ENCODE results near the gene RASGRP1. TPM values are rescaled to one million over a fixed set of nuclear protein-coding genes. Genes with fewer than 3 reads are reported as not detected.

Gene RASGRP1
- total and polyA plus RNA-seq, 2 donors (not counting 1 experiment from before 2014, with no cell fraction given), result 17.7 to 24.7 TPM

GRCh38 chr15:38576837-38577236, 12.2 kb upstream of the RASGRP1 start:
- ChIA-PET POLR2A (no interaction called here), CTCF (no interaction called here)
- ATAC-seq (ENCODE audit: low read depth) (no peak), DNase-seq (no peak)
- Histone ChIP-seq H3K27me3 (replicated peaks in 1 of 4; ENCODE audit: control extremely low read depth in 1 of 4, control insufficient read depth in 3 of 4, insufficient read depth in 4 of 4, low read length in 3 of 4) (no peaks in the 10 kb centered on the region), H2AFZ (ENCODE audit: insufficient read depth, low read depth, low read length, poor library complexity, severe bottlenecking) (no peak overlapping the region), H3K27ac (ENCODE audit: low read length in 2 of 2) (no peak overlapping the region), H3K36me3 (replicated peaks in 1 of 2; ENCODE audit: control extremely low read depth in 1 of 2, control insufficient read depth in 1 of 2, extremely low read depth in 1 of 2, insufficient read depth in 2 of 2, low read length in 1 of 2) (no peaks in the 10 kb centered on the region), H3K79me2 (ENCODE audit: control insufficient read depth, insufficient read depth, low read length) (no peaks in the 10 kb centered on the region), H3K4me1 (ENCODE audit: control insufficient read depth in 2 of 2, insufficient read depth in 2 of 2, low read length in 2 of 2) (no peaks in the 10 kb centered on the region), H3K9me3 (ENCODE audit: control extremely low read depth in 1 of 3, control insufficient read depth in 2 of 3, insufficient read depth in 1 of 3, low read length in 2 of 3) (no peaks in the 10 kb centered on the region), H4K20me1 (ENCODE audit: control insufficient read depth, insufficient read depth, low read length, poor library complexity, severe bottlenecking) (no peaks in the 10 kb centered on the region), H3K9ac (ENCODE audit: low read length) (no peak overlapping the region), H3K4me3 (ENCODE audit: control extremely low read depth in 1 of 5, extremely low read depth in 1 of 5, insufficient read depth in 1 of 5, low read depth in 2 of 5, low read length in 4 of 5) (no peak overlapping the region), H3K4me2 (replicated peaks; ENCODE audit: low read depth, low read length, poor library complexity, severe bottlenecking) (no peak overlapping the region)
- Mint-ChIP-seq H3K4me1 (no peaks in the 10 kb centered on the region), H3K27ac (no peak overlapping the region), H3K27me3 (peaks cover 6% of the 10 kb centered on the region), H3K9me3 (ENCODE audit: insufficient read depth) (no peaks in the 10 kb centered on the region), H3K4me3 (no peak overlapping the region)
- intact Hi-C loops (cut with micrococcal nuclease), result no loop called here
- 100% methylated on average over 1 of the region's 3 CpGs for WGBS (ENCODE audit: insufficient coverage)
- no peak for TF ChIP-seq EZH2 (IDR thresholded peaks at IDR 0.05; ENCODE audit: borderline replicate concordance, insufficient read depth, low read depth, low read length, poor library complexity, severe bottlenecking)
- no peak for TF ChIP-seq CTCF (IDR thresholded peaks at IDR 0.05)

- Histone ChIP-seq H3K4me1 (ENCODE audit: control insufficient read depth in 2 of 2, insufficient read depth in 2 of 2, low read length in 2 of 2) (no peaks in the 10 kb centered on the region), H3K4me2 (replicated peaks; ENCODE audit: low read depth, low read length, poor library complexity, severe bottlenecking) (no peak overlapping the region), H3K79me2 (ENCODE audit: control insufficient read depth, insufficient read depth, low read length) (no peaks in the 10 kb centered on the region), H3K4me3 (ENCODE audit: control extremely low read depth in 1 of 5, extremely low read depth in 1 of 5, insufficient read depth in 1 of 5, low read depth in 2 of 5, low read length in 4 of 5) (no peak overlapping the region), H3K27me3 (replicated peaks in 1 of 4; ENCODE audit: control extremely low read depth in 1 of 4, control insufficient read depth in 3 of 4, insufficient read depth in 4 of 4, low read length in 3 of 4) (no peaks in the 10 kb centered on the region), H3K36me3 (replicated peaks in 1 of 2; ENCODE audit: control extremely low read depth in 1 of 2, control insufficient read depth in 1 of 2, extremely low read depth in 1 of 2, insufficient read depth in 2 of 2, low read length in 1 of 2) (no peaks in the 10 kb centered on the region), H3K9ac (ENCODE audit: low read length) (no peak overlapping the region), H3K27ac (ENCODE audit: low read length in 2 of 2) (no peak overlapping the region), H2AFZ (ENCODE audit: insufficient read depth, low read depth, low read length, poor library complexity, severe bottlenecking) (no peak overlapping the region), H4K20me1 (ENCODE audit: control insufficient read depth, insufficient read depth, low read length, poor library complexity, severe bottlenecking) (no peaks in the 10 kb centered on the region), H3K9me3 (ENCODE audit: control extremely low read depth in 1 of 3, control insufficient read depth in 2 of 3, insufficient read depth in 1 of 3, low read length in 2 of 3) (no peaks in the 10 kb centered on the region)
- Mint-ChIP-seq H3K4me3 (no peak overlapping the region), H3K27ac (no peak overlapping the region), H3K4me1 (no peaks in the 10 kb centered on the region), H3K9me3 (ENCODE audit: insufficient read depth) (no peaks in the 10 kb centered on the region), H3K27me3 (peaks cover 6% of the 10 kb centered on the region)
- WGBS (ENCODE audit: insufficient coverage), result 100% methylated on average over 1 of the region's 1 CpG
- DNase-seq (no peak), ATAC-seq (ENCODE audit: low read depth) (no peak)
- intact Hi-C loops (cut with micrococcal nuclease), result no loop called here
- POLR2A ChIA-PET, result interaction anchor here (0.7 kb wide), 1 partner anchor 12 kb away, joined by 3 read pairs; the partner anchor contains the start of gene RASGRP1
- CTCF ChIA-PET, result no interaction called here
- no peak for TF ChIP-seq CTCF (IDR thresholded peaks at IDR 0.05)
- TF ChIP-seq EZH2 (IDR thresholded peaks at IDR 0.05; ENCODE audit: borderline replicate concordance, insufficient read depth, low read depth, low read length, poor library complexity, severe bottlenecking), result no peak
Measured at GRCh38 chr15:38576261-38576660, 11.6 kb upstream of the RASGRP1 start.

Measured in B cell (primary cell).